ENCODE results near the gene KRT72. TPM values are rescaled to one million over a fixed set of nuclear protein-coding genes. Genes with fewer than 3 reads are reported as not detected.

Gene KRT72
- total RNA-seq, 1 experiment from 2014 or later: not detected

GRCh38 chr12:52537101-52537500, 64.2 kb downstream of the KRT72 start:
- Histone ChIP-seq H2AFZ (ENCODE audit: low read length) (no peak overlapping the region), H3K9me2 (replicated peaks; ENCODE audit: low read length) (no peaks in the 10 kb centered on the region), H3K4me3 (ENCODE audit: low read length) (no peak overlapping the region), H3K9ac (ENCODE audit: low read length) (no peak overlapping the region), H3K27ac (ENCODE audit: low read length) (no peak overlapping the region), H4K20me1 (ENCODE audit: low read length) (no peaks in the 10 kb centered on the region), H3K4me1 (ENCODE audit: insufficient read depth, low read length) (peaks cover 19% of the 10 kb centered on the region), H3K36me3 (ENCODE audit: low read depth, low read length) (no peaks in the 10 kb centered on the region), H3K9me3 (ENCODE audit: low read length) (no peaks in the 10 kb centered on the region), H3K4me2 (ENCODE audit: low read length) (no peak overlapping the region), H3F3A (ENCODE audit: low read length, unreplicated experiment) (no peaks in the 10 kb centered on the region), H3K27me3 (ENCODE audit: low read length) (no peaks in the 10 kb centered on the region), H3K79me2 (ENCODE audit: low read length) (no peaks in the 10 kb centered on the region)
- POLR2A ChIA-PET (ENCODE audit: unreplicated experiment): no interaction called here
- intact Hi-C loops (cut with micrococcal nuclease): no loop called here
- no TSS peak for BruUV-seq (replicated peaks)
- no peak for ATAC-seq
- TF ChIP-seq EZH2phosphoT487 (IDR thresholded peaks at IDR 0.05; ENCODE audit: borderline replicate concordance, low read length) (no peak), EZH2 (IDR thresholded peaks at IDR 0.05; ENCODE audit: low read length, unreplicated experiment) (no peak)
- TF ChIP-seq, protein P1, sequence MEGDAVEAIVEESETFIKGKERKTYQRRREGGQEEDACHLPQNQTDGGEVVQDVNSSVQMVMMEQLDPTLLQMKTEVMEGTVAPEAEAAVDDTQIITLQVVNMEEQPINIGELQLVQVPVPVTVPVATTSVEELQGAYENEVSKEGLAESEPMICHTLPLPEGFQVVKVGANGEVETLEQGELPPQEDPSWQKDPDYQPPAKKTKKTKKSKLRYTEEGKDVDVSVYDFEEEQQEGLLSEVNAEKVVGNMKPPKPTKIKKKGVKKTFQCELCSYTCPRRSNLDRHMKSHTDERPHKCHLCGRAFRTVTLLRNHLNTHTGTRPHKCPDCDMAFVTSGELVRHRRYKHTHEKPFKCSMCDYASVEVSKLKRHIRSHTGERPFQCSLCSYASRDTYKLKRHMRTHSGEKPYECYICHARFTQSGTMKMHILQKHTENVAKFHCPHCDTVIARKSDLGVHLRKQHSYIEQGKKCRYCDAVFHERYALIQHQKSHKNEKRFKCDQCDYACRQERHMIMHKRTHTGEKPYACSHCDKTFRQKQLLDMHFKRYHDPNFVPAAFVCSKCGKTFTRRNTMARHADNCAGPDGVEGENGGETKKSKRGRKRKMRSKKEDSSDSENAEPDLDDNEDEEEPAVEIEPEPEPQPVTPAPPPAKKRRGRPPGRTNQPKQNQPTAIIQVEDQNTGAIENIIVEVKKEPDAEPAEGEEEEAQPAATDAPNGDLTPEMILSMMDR (conservative IDR thresholded peaks at IDR 0.05; ENCODE audit: low read depth, low read length): no peak
- CTCF ChIA-PET: no interaction called here
- no peak for DNase-seq

Other genes with a start within 250 kb of the KRT72 start
- gene KRT85, start 234.0 kb downstream of the KRT72 start, total RNA-seq (2014; rRNA removed): not detected in 2 replicates
- gene KRT84, start 215.8 kb downstream of the KRT72 start, total RNA-seq (2014; rRNA removed): 0.15 TPM in 1 of 2 replicates, not detected in the other
- gene KRT82, start 195.1 kb downstream of the KRT72 start, total RNA-seq (2014; rRNA removed): 0.29 TPM in 1 of 2 replicates, not detected in the other
- 32.8 and 38.5 TPM in 2 replicates for gene KRT75, start 167.1 kb downstream of the KRT72 start, total RNA-seq (2014; rRNA removed)
- gene KRT6B, start 149.3 kb downstream of the KRT72 start, total RNA-seq (2014; rRNA removed): 7.7 and 8.5 TPM in 2 replicates
- gene KRT6C, start 127.7 kb downstream of the KRT72 start, total RNA-seq (2014; rRNA removed): not detected in 2 replicates
- 46.3 and 61.2 TPM in 2 replicates for gene KRT6A, start 108.2 kb downstream of the KRT72 start, total RNA-seq (2014; rRNA removed)
- gene KRT5, start 81.1 kb downstream of the KRT72 start, total RNA-seq (2014; rRNA removed): not detected in 2 replicates
- not detected in 2 replicates for gene KRT71, start 48.3 kb downstream of the KRT72 start, total RNA-seq (2014; rRNA removed)
- not detected in 2 replicates for gene KRT74, start 27.6 kb downstream of the KRT72 start, total RNA-seq (2014; rRNA removed)
- not detected in 2 replicates for gene KRT73, start 17.1 kb upstream of the KRT72 start, total RNA-seq (2014; rRNA removed)
- gene KRT2, start 50.7 kb upstream of the KRT72 start, total RNA-seq (2014; rRNA removed): 0.23 TPM in 1 of 2 replicates, not detected in the other
- not detected in 2 replicates for gene KRT1, start 78.9 kb upstream of the KRT72 start, total RNA-seq (2014; rRNA removed)
- gene KRT77, start 102.1 kb upstream of the KRT72 start, total RNA-seq (2014; rRNA removed): not detected in 2 replicates
- gene KRT76, start 175.9 kb upstream of the KRT72 start, total RNA-seq (2014; rRNA removed): not detected in 2 replicates
- 0.17 and 0.33 TPM in 2 replicates for gene KRT3, start 194.7 kb upstream of the KRT72 start, total RNA-seq (2014; rRNA removed)
- 20.7 and 23.0 TPM in 2 replicates for gene KRT4, start 212.7 kb upstream of the KRT72 start, total RNA-seq (2014; rRNA removed)
- 0.46 TPM in 1 of 2 replicates, not detected in the other for gene KRT79, start 232.8 kb upstream of the KRT72 start, total RNA-seq (2014; rRNA removed)
- gene KRT78, start 247.5 kb upstream of the KRT72 start, total RNA-seq (2014; rRNA removed): 0.12 and 0.15 TPM in 2 replicates